Osteocyte (in vitro differentiated cells): ENCODE measurements around the gene CSAG1. TPM values are rescaled to one million over a fixed set of nuclear protein-coding genes. Genes with fewer than 3 reads are reported as not detected.
"Not testable (repeated sequence)": the region's sequence is repeated elsewhere in the genome, so short reads cannot be mapped to it uniquely, and the experiment has no call there.

Experiments used
- DNase-seq: peaks from one replicate; pipeline ENCODE4 v3.0.0; 2021; ENCODE audit warnings: mixed read lengths; ENCODE audit not compliant: unreplicated experiment; ENCODE audit errors: extremely low spot score
- H3K27ac Mint-ChIP-seq: one replicate; pipeline ENCODE4 v1.8.0; 2021; ENCODE audit warnings: mild to moderate bottlenecking, mixed read lengths; ENCODE audit not compliant: unreplicated experiment
- H3K27me3 Mint-ChIP-seq: one replicate; pipeline ENCODE4 v1.8.0; 2021; ENCODE audit warnings: mixed read lengths; ENCODE audit not compliant: unreplicated experiment
- H3K36me3 Mint-ChIP-seq: one replicate; pipeline ENCODE4 v1.8.0; 2021; ENCODE audit warnings: mixed read lengths; ENCODE audit not compliant: unreplicated experiment
- H3K4me1 Mint-ChIP-seq: one replicate; pipeline ENCODE4 v1.8.0; 2021; ENCODE audit warnings: mixed read lengths; ENCODE audit not compliant: unreplicated experiment
- H3K4me3 Mint-ChIP-seq: one replicate; pipeline ENCODE4 v1.8.0; 2021; ENCODE audit warnings: mild to moderate bottlenecking, moderate library complexity, mixed read lengths; ENCODE audit not compliant: unreplicated experiment
- H3K9me3 Mint-ChIP-seq: one replicate; pipeline ENCODE4 v1.8.0; 2021; ENCODE audit warnings: mixed read lengths; ENCODE audit not compliant: unreplicated experiment
- long read RNA-seq: library from polyadenylated mRNA; unstranded; transcript quantifications from one replicate; pipeline ENCODE4 v2.0.0, GENCODE V29; 2021
- total RNA-seq: library from RNA; stranded (reverse); gene quantifications from 2 replicates; pipeline ENCODE4 v1.2.1, GENCODE V29; 2021
- TF ChIP-seq, protein P1 (sequence below): fragments of 200-600 bp; sonication (generic); IDR thresholded peaks from 2 replicates; pipeline ENCODE4 v1.5.0; 2021; ENCODE audit warnings: antibody characterized with exemption, mild to moderate bottlenecking, moderate library complexity

CSAG1 gene, protein sequence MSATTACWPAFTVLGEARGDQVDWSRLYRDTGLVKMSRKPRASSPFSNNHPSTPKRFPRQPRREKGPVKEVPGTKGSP
- not detected in 2 replicates for total RNA-seq
- long read RNA-seq: 0 reads

DNA sequence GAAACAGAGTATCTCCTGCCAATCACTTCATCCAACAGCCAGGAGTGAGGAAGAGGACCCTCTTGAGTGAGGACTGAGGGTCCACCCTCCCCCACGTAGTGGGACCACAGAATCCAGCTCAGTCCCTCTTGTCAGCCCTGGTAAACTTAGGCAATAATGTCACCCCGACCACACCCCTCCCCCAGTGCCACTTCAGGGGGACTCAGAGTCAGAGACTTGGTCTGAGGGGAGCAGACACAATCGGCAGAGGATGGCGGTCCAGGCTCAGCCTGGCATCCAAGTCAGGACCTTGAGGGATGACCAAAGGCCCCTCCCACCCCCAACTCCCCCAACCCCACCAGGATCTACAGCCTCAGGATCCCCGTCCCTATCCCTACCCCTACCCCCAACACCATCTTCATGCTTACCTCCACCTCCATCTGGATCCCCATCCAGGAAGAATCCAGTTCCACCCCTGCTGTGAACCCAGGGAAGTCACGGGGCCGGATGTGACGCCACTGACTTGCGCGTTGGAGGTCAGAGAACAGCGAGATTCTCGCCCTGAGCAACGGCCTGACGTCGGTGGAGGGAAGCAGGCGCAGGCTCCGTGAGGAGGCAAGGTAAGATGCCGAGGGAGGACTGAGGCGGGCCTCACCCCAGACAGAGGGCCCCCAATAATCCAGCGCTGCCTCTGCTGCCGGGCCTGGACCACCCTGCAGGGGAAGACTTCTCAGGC is at the start of gene CSAG1, which contains the start of gene MAGEA12:
Gene CSAG1, minus strand, starts transcription at position 461 of the 715 bp plus-strand sequence. CDS start 1,261 bp downstream, outside the sequence.
Gene MAGEA12, plus strand, starts transcription at position 497 of the 715 bp plus-strand sequence. CDS start 2,405 bp downstream, outside the sequence.
- no peak within 1 kb of the TSS for H3K27ac Mint-ChIP-seq
- no peaks in the 10 kb centered on the region for H3K4me1 Mint-ChIP-seq
- no peaks in the 10 kb centered on the region for H3K36me3 Mint-ChIP-seq
- DNase-seq: peak; percentile 67
- H3K27me3 Mint-ChIP-seq: no peaks in the 10 kb centered on the region
- TF ChIP-seq, protein P1, sequence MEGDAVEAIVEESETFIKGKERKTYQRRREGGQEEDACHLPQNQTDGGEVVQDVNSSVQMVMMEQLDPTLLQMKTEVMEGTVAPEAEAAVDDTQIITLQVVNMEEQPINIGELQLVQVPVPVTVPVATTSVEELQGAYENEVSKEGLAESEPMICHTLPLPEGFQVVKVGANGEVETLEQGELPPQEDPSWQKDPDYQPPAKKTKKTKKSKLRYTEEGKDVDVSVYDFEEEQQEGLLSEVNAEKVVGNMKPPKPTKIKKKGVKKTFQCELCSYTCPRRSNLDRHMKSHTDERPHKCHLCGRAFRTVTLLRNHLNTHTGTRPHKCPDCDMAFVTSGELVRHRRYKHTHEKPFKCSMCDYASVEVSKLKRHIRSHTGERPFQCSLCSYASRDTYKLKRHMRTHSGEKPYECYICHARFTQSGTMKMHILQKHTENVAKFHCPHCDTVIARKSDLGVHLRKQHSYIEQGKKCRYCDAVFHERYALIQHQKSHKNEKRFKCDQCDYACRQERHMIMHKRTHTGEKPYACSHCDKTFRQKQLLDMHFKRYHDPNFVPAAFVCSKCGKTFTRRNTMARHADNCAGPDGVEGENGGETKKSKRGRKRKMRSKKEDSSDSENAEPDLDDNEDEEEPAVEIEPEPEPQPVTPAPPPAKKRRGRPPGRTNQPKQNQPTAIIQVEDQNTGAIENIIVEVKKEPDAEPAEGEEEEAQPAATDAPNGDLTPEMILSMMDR: no peak
- H3K4me3 Mint-ChIP-seq: no peak within 1 kb of the TSS
- H3K9me3 Mint-ChIP-seq: peaks cover 10% of the 10 kb centered on the region

DNA sequence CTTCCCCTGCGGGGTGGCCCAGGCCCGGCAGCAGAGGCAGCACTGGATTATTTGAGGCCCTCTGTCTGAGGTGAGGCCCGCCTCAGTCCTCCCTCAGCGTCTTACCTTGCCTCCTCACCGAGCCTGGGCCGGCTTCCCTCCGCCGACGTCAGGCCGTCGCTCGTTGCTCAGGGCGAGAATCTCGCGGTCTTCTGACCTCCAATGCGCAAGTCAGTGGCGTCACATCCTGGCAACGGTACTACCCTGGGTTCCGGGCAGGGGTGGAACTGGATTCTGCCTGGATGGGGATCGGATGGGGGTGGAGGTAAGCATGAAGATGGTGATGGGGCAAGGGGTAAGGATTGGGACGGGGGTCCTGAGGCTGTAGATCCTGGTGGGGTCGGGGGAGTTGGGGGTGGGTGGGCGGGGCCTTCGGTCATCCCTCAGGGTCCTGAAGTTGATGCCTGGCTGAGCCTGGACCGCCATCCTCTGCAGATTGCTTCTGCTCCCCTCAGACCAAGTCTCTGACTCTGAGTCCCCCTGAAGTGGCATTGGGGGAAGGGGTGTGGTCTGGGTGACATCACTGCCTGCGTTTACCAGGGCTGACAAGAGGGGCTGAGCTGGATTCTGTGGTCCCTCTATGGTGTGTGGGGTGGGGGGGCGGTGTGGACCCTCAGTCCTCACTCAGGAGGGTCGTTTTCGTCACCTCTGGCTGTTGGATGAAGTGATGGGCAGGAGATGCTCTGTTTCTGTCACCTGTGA is 36.2 kb upstream of the CSAG1 start, which contains the start of gene MAGEA6:
Gene MAGEA6, minus strand, starts transcription at position 141 of the 741 bp plus-strand sequence. CDS start 2,039 bp downstream, outside the sequence.
- H3K27me3 Mint-ChIP-seq, DNase-seq, H3K4me3 Mint-ChIP-seq: not testable (repeated sequence)

DNA sequence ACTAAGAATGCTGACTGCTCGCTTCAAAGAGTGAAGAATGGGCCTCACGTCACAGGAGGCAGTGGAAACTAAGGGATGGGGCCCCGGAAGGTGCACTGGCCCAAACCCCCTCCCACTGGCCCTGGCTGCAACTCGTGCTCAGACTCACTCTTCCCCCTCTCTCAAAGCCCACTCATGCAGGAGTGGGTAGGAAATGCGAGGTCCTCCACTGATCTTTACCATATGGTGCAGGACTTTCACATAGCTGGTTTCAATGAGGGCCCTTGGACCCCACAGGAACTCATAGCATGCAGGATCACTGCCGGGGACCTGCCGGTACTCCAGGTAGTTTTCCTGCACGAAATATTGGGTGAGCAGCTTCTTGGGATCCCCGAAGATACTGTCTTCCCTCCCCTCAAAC is 33.0 kb upstream of the CSAG1 start:
- not testable (repeated sequence) for H3K27me3 Mint-ChIP-seq, H3K9me3 Mint-ChIP-seq, H3K27ac Mint-ChIP-seq, DNase-seq, H3K36me3 Mint-ChIP-seq, H3K4me3 Mint-ChIP-seq, H3K4me1 Mint-ChIP-seq

More for the DNA sequence above, 36.2 kb upstream of the CSAG1 start, which contains the start of gene MAGEA6:
- H3K9me3 Mint-ChIP-seq, H3K36me3 Mint-ChIP-seq, H3K27ac Mint-ChIP-seq, H3K4me1 Mint-ChIP-seq: not testable (repeated sequence)

DNA sequence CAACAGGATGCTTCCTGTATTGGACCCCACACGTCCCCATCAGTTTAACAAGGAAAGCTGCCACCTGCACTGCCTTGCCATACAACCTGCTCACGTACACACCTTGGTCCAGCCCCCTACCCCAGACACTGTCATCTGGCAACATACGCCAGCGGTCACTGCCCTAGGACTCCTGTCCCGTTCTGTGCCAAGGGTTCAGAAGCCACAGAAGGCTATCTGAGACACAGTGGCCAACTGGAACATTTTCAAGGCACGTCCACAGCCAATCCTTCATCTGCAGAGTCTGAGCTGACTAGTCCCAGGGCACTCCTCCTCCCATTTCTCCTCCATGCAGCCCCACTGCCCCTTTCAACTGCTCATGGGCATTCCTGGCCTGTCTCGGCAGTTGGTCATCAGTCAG is 28.1 kb upstream of the CSAG1 start:
- not testable (repeated sequence) for DNase-seq

DNA sequence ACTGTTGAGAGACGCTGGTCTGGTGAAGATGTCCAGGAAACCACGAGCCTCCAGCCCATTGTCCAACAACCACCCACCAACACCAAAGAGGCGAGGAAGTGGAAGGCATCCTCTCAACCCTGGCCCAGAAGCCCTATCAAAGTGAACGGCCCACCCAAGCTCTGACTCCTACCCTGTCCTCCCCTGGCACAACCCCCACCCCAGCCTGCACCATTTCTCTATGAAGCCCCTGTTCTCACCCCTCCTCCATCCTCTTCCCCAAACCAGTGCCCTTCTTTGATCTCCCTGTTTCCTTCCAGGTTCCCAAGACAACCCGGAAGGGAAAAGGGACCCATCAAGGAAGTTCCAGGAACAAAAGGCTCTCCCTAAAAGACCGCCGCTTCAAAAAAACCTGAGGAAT is 26.0 kb upstream of the CSAG1 start:
- H3K4me3 Mint-ChIP-seq, H3K27ac Mint-ChIP-seq, H3K27me3 Mint-ChIP-seq, H3K36me3 Mint-ChIP-seq, H3K9me3 Mint-ChIP-seq, DNase-seq, H3K4me1 Mint-ChIP-seq: not testable (repeated sequence)

More for the DNA sequence above, 28.1 kb upstream of the CSAG1 start:
- H3K4me3 Mint-ChIP-seq, H3K4me1 Mint-ChIP-seq, H3K9me3 Mint-ChIP-seq, H3K27me3 Mint-ChIP-seq, H3K27ac Mint-ChIP-seq, H3K36me3 Mint-ChIP-seq: not testable (repeated sequence)

DNA sequence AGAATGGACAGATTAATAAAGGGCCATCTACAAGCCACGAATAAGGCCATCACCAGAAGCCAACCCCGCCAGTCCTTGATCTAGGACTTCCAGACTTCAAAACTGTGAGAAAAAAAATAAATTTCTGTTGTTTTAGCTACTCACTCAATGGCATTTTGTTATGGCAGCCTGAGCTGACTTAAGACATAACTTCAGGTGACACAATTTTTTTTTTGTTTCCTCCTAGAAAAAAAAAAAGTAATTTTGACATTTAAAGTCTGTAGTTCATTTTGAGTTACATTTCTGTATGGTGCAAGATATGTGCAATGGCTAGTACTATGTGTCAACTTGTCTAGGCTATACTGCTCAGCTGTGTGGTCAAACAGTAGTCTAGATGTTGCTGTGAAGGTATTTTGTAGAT is 25.4 kb upstream of the CSAG1 start, which contains the start of gene CSAG3:
Gene CSAG3, plus strand, starts transcription at position 301 of the 400 bp plus-strand sequence.
- not testable (repeated sequence) for H3K4me3 Mint-ChIP-seq, DNase-seq, H3K36me3 Mint-ChIP-seq, H3K9me3 Mint-ChIP-seq, H3K27me3 Mint-ChIP-seq, H3K27ac Mint-ChIP-seq, H3K4me1 Mint-ChIP-seq

DNA sequence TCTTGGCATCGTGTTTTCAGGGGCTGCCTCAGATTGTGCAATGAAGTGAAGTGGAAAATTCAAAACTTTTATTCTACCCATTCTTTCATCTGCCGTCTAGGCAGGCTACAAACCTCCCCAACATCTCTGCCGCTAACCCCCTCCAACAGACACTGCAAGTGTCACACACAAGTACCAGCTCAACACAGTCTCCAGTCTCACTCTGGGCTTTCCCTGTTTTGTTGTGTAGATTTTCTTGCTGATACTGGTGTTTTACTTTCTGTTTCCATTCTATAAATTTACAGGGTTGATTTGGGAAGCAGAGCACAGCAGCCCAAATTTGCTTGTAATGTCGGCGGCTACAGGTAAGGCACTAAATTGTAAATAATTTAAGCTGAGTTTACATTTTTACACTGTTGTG is 21.4 kb upstream of the CSAG1 start:
- not testable (repeated sequence) for H3K27me3 Mint-ChIP-seq, H3K4me1 Mint-ChIP-seq, H3K36me3 Mint-ChIP-seq, H3K4me3 Mint-ChIP-seq, DNase-seq, H3K27ac Mint-ChIP-seq, H3K9me3 Mint-ChIP-seq

DNA sequence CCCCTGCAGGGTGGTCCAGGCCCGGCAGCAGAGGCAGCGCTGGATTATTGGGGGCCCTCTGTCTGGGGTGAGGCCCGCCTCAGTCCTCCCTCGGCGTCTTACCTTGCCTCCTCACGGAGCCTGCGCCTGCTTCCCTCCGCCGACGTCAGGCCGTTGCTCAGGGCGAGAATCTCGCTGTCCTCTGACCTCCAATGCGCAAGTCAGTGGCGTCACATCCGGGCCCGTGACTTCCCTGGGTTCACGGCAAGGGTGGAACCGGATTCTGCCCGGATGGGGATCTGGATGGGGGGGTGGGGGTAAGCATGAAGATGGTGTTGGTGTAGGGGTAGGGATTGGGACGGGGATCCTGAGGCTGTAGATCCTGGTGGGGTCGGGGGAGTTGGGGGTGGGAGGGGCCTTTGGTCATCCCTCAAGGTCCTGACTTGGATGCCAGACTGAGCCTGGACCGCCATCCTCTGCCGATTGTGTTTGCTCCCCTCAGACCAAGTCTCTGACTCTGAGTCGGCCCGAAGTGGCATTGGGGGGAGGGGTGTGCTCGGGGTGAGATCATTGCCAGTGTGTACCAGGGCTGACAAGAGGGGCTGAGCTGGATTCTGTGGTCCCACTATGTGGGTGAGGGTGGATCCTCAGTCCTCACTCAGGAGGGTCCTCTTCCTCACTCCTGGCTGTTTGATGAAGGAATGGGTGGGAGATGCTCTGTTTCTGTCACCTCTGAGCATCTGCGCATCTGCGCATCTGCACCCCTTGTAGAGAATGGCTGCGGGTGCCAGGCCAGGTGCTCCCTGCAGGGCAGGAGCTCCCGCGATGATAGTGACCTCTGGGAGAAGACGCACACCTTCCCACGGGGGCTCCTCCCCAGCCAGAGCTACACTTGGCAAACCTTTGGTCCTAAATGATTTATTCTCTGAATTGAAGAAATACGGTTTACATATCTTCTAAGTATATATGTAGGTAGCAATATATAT is 20.4 kb upstream of the CSAG1 start, which contains the start of gene MAGEA2:
Gene MAGEA2, minus strand, starts transcription at position 157 of the 965 bp plus-strand sequence. CDS start 2,479 bp downstream, outside the sequence.
- H3K4me3 Mint-ChIP-seq, H3K27me3 Mint-ChIP-seq, H3K27ac Mint-ChIP-seq, H3K4me1 Mint-ChIP-seq, DNase-seq, H3K36me3 Mint-ChIP-seq, H3K9me3 Mint-ChIP-seq: not testable (repeated sequence)
